ENCODE results near the gene ARL13A.
"Not testable (repeated sequence)": the region's sequence is repeated elsewhere in the genome, so short reads cannot be mapped to it uniquely, and the experiment has no call there.

ARL13A gene

DNA sequence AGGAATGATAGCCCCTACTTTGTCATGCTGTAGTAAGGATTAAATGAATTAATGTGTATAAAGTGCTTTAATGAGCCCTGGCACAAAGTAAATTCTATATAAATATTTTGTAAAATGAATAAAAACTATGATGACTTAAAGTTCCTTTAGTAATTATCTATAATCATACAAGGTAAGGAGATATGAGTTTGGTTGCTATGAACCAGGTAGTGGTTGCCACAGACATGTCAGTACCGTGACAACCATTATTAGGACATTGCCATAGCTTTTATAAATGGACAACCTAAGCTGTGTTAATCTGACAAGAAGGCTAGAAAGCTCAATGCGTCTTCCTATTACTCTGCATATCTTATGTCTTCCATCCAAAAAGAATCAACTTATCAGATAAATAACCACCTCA, at the start of gene ARL13A:
Gene ARL13A, plus strand, starts transcription at position 301 of the 400 bp plus-strand sequence. CDS start 3,982 bp downstream, outside the sequence.
- DNase-seq, result no peak

DNA sequence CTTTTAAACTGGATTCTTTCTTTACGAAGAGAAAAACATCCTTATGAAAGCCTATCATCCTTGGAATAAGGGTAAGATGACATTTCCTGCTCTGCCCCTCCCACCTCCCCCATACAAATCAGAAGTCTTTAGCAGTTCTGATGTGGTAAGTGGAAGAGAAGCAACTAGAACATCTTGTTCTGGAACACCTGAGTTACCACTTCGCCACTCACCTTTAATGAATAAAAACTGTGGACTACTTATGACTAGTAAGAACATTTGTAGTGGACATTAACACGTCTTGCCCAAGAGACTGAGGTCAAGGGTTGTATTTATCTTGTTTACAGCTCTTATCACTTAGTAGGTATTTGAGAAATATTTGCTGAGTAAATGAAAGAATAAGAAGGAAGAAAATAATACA, 45.1 kb upstream of the ARL13A start:
- DNase-seq, result no peak

DNA sequence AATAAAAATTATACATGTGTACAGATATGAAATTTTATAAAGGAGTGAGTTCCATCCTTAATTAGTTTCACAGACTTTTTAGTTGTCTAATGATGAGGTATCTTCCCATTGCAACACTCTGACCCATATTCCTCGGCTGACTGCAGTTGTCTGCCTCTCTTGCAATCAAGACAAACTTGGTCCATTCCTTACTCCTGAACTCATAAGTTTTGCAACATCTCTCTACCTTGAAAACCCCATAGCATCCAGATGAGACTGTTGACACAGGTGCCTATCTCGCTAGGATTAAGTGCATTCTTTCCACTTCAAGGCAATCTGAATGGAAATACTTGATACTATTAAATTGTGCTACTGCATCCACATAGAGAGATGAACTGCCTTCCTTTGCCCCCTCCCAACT, 43.1 kb upstream of the ARL13A start:
- DNase-seq, result no peak

- DNase-seq, result peak; percentile 16
These were observed 40.6 kb upstream of the ARL13A start, which contains the start of gene XKRX for GRCh38 chrX:100928660-100929613. XKRX (minus strand) TSS chrX:100928917; CDS start chrX:100928304, 613 bp downstream.

- no peak for DNase-seq
These were observed 38.1 kb upstream of the ARL13A start for GRCh38 chrX:100931218-100931924.

GRCh38 chrX:100931925-100932285, 37.6 kb upstream of the ARL13A start:
- DNase-seq, result no peak

GRCh38 chrX:100935767-100936166, 33.7 kb upstream of the ARL13A start:
- DNase-seq, result no peak

GRCh38 chrX:100939333-100939732, 30.2 kb upstream of the ARL13A start:
- DNase-seq, result no peak

GRCh38 chrX:100944601-100945000, 24.9 kb upstream of the ARL13A start:
- no peak for DNase-seq

- peak; percentile 27 for DNase-seq
These were observed 23.1 kb upstream of the ARL13A start for GRCh38 chrX:100946299-100946927.

DNA sequence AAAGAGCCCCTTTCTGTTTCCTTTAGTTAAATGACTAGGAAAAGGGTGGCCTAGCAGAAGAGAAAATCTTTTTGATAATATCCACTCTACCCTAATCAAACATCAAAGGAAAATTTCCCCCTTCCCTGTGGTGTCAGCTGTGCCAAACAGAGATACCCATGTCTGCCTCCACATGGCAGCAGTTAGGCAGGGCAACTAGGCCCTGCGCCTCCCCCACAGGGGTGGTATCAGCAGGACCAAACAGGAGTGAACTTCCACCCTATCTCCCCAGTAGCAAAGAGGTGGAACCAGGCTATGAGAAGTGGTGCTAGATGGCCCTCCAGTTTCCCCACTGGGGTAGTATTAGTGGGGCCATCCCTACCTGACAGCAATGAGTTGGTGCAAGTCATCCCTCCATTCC, 21.0 kb upstream of the ARL13A start:
- no peak for DNase-seq

GRCh38 chrX:100962811-100963210, 6.7 kb upstream of the ARL13A start:
- DNase-seq, result no peak

- DNase-seq, result no peak
These were observed 5.1 kb upstream of the ARL13A start for GRCh38 chrX:100964362-100964761.

DNA sequence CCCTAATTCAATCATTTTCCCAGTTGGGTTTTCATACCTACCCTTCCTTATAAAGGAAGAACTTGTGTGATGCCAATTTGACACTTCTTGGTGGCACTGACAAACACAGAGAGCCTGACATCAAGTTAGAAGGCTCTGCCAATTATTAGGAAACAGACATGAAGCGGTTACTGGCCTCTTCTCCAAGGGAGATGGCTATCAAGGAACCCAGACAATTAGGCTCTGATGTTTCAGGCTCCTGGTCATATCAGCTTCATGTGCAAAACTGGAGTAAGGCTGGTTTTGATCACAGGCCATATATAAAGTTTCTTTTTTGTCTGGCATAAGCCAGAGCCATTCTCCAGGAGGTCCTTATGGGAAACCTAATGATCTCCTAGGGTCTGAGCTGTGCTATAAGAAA, 428 bp downstream of the ARL13A start:
- no peak for DNase-seq

DNA sequence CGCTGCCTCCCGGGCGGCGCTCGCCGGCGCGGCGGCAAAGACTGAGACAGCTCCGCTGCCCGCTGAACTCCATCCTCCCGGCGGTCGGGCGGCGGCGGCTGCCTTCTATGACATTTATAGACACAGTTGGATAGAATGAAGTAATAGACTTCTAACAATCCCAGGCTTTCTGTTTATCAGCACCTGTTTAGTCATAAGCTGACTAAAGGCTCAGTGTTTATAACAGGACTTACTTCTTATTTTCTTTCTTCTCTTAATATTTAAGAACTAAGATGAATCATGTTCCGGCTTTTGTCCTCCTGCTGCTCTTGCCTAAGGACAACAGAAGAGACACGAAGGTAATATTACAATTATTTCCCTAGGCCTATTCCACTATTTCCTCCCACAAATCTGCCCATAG, 3.9 kb downstream of the ARL13A start:
- no peak for DNase-seq

GRCh38 chrX:100975212-100975611, 5.7 kb downstream of the ARL13A start:
- no peak for DNase-seq

- no peak for DNase-seq
These were observed 6.7 kb downstream of the ARL13A start for GRCh38 chrX:100976211-100976610.

GRCh38 chrX:100979881-100980607, 10.5 kb downstream of the ARL13A start:
- no peak for DNase-seq

- DNase-seq, result no peak
These were observed 11.3 kb downstream of the ARL13A start for GRCh38 chrX:100980608-100981497.

GRCh38 chrX:100981498-100981845, 12.0 kb downstream of the ARL13A start:
- not testable (repeated sequence) for DNase-seq

DNA sequence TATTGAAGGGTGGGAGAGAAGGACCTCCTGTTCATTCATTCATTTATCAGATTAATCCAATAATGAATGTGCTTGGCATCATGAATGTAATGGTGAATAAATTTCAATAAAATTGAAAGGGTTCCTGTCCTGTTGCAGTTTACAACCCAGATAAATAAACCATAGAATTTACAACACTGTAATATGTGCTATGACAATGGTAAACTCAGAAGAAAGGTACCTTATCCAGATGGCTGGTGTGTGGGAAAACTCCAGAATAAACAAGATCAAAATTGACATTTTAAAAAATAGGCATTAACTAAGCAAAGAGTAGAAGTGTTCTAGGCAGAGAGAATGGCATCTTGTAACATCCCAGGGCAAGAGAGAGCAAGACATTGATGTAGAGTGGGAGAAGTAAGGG, 15.3 kb downstream of the ARL13A start:
- DNase-seq, result no peak

GRCh38 chrX:100990139-100990538, 20.6 kb downstream of the ARL13A start:
- no peak for DNase-seq
